Left hindlimb (tissue), 1 donor: ENCODE data around the gene DOCK7.
"Not testable (repeated sequence)": the region's sequence is repeated elsewhere in the genome, so short reads cannot be mapped to it uniquely, and the experiment has no call there.

Source experiments
- DNase-seq: peaks from one replicate; pipeline ENCODE4 v3.0.0-alpha.2; 2018

Gene DOCK7

GRCh38 chr1:62694479-62694878 lies 6.3 kb upstream of the DOCK7 start:
- DNase-seq, result not testable (repeated sequence)

GRCh38 chr1:62693123-62693522 lies 4.9 kb upstream of the DOCK7 start:
- DNase-seq, result no peak

GRCh38 chr1:62691062-62691844 lies 3.1 kb upstream of the DOCK7 start:
- DNase-seq, result no peak

DNA sequence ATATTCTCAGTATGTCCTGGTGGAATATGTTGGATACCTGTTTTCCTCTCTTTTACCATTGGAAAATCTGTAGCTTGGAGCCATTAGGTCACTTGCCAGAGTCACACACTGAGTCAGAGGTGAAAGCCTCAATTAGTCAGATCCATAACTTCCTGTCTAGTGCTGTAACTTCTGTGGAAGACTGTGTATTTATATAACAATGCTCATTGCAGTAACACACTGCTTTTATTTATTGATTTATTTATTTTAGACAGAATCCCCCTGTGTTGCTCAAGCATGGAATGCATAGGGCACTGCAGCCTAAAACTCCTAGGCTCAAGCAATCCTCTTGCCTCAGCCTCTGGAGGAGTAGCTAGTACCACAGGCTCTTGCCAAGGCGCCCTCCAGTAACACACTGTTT lies 1.3 kb upstream of the DOCK7 start:
- DNase-seq, result no peak

DNA sequence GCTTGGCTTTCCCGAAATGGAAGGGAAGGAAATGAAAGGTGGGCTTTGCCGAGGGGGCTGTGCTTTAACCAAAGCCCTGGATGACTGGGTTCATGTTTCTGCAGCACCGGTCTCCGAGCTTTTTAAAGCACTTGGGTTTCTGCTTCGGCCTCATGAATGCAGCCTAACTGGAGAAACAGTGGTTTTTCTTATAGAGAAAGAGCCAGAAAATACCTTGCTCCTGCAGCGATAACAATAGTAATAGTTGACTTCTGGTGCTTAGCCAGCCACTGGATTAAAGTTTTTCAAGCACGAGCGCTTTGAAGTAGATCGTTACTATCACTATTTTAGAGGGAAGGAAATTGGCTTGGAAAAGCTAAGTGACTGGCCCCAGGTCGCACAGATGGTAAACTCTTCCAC lies 500 bp upstream of the DOCK7 start:
- DNase-seq, result no peak

DNA sequence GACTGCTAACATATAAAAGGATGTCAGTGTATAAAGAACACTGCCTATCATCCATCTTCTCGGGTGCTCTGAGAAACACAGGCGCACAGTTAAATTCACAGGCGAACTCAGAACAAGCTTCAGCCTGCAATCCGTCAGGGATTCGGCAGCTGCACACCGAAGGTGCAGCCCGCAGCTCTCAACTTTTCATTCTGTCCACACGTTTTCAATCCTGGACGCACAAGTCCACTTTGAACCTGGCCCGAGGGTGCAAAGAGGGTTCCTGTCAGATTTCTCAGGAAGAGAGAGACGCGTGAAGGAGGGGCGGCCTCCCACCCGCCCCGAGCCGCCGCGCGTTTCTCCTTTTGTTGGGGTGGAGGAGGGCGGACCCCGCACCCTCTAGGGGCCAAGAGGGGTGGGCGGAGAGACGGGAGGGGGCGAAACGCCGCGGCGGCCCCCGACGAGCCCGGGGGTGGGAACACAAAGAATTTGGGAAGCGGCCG lies 724 bp downstream of the DOCK7 start:
- peak; percentile 78 for DNase-seq

- no peak for DNase-seq
Observed at GRCh38 chr1:62686822-62687221, 1.4 kb downstream of the DOCK7 start.

GRCh38 chr1:62685431-62685859 lies 2.7 kb downstream of the DOCK7 start:
- DNase-seq, result no peak

DNA sequence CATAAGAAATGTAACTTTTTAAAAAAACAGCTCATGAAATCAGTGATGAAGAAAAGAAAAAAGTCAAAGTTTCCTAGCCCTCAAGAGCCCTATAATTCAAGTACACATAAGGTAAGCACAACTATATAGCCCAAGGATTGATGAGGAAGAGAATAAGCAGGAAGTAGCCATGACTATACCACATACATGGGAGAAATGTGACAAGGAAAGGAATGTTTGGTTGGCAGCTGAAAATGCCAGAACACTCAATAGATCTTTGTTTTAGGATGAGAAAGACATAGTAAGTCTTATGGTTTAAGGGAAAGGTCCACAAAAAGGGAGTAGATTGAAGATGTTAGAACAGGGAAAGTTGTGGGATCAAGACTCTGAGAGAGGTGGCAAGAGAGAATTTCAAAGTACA lies 5.7 kb downstream of the DOCK7 start:
- no peak for DNase-seq

- DNase-seq, result not testable (repeated sequence)
Observed at GRCh38 chr1:62680992-62681391, 7.2 kb downstream of the DOCK7 start.

GRCh38 chr1:62677822-62678221 lies 10.4 kb downstream of the DOCK7 start:
- not testable (repeated sequence) for DNase-seq

DNA sequence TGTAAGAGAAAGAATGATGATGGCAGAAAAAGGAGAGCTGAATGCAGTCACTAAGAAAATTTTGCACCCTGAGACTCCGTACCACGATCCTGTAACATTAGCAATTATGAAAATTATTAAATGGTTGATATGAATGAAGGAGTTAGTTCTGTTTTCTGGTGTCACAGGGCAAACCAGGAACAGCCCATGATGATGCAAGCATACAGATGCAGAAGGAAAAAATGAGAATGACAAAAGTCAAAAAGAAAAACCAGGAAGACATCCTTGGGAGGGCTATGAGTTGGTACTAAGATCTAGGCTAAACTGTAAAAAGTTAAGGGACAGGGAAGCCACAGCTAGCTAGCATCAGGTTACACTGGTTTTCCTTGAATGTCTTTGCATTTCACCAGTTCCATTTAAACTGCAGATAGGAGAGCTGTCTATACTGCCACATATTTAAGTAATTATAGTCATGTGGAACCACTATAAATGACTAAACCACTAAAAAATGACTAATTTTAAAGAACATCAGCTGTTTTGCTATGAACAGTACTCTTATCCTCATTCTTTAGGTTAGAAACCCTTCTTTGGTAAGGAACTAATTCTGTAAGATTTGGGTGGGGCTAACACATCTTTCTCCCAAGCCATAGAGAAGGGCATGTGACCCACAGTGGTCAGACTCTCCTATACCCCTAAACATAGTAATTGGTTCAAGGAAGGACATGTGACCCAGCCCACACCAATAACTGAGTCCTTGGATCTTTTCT lies 11.4 kb downstream of the DOCK7 start:
- no peak for DNase-seq

- DNase-seq, result no peak
Observed at GRCh38 chr1:62673629-62674028, 14.6 kb downstream of the DOCK7 start.

- DNase-seq, result no peak
Observed at GRCh38 chr1:62672029-62672428, 16.2 kb downstream of the DOCK7 start.

DNA sequence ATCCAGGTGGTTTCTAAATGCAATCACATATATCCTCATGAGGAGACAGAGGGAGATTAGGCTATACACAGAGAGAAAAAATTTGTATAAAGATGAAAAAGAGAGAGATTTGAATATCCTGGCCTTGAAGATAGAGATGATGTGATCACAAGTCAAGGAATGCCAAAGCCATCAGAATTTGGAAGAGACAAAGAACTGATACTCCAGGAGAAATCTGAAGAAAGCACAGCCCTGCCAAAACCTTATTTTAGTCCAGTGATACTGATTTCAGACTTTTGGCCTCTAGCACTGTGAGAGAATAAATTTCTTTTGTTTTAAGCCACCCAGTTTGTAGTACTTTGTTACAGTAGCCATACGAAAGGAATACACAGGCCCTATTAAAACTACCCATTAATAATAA lies 33.4 kb downstream of the DOCK7 start:
- no peak for DNase-seq

DNA sequence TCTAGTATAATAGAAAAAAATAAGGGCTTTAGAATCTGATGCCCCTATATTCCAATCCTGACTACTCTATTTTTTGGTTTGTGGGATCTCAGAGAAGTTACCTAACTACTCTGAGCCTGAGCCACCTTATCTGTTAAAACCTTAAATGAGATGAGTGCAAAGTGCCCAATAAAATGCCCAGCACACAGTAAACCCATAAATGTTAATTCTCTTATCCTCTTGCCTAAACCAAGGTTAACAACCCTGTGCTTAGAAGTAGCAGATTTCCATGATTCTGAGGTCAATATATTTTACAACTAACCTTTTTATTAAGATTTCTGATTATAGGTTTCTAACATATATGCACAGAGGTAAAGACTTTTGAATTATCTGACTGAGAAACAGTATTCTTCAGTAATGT lies 35.8 kb downstream of the DOCK7 start:
- no peak for DNase-seq

- no peak for DNase-seq
Observed at GRCh38 chr1:62643283-62643682, 44.9 kb downstream of the DOCK7 start.

GRCh38 chr1:62637392-62638105 lies 50.6 kb downstream of the DOCK7 start:
- no peak for DNase-seq

DNA sequence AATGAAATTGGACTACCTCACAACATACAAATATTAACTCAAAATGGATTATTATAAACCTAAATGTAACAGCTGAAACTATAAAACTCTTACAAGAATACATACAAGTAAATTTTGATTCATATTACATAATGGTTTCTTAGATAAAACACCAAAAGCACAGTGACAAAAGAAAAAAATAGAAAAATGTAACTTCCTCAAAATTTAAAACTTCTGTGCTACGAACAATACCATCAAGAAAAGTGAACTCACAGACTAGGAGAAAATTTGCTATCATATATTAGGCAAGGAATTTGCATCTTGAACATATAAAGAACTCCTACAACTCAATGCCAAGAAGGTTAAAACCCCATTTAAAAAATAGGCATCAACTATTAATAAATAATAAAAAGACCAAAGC lies 59.7 kb downstream of the DOCK7 start:
- no peak for DNase-seq

- DNase-seq, result no peak
Observed at GRCh38 chr1:62625415-62625814, 62.8 kb downstream of the DOCK7 start.

DNA sequence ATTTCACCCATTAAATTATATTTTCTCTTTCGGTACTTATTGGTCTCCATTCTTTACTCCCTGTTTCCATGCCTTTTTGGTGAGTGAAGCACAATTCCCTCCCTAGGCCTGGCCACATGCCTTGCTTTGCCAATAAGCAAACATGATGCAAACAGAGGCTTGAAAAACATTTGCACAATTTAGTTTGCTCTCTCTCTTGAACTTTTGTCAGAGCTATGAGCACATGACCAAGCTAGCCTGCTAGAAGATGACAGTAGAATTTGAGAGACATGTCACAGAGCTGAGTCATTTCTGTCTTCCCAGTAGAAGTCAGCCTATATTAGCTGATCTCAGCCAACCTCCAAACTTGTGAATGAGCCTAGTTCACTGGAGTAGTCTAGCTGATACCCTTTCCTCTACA lies 66.3 kb downstream of the DOCK7 start:
- no peak for DNase-seq

- no peak for DNase-seq
Observed at GRCh38 chr1:62613890-62614289, 74.3 kb downstream of the DOCK7 start.

GRCh38 chr1:62613325-62613727 lies 74.9 kb downstream of the DOCK7 start:
- no peak for DNase-seq

- DNase-seq, result no peak
Observed at GRCh38 chr1:62612770-62613169, 75.4 kb downstream of the DOCK7 start.
